ENCODE measurements around the gene LRIG1.
A peak's percentile ranks its signal among the peaks of the same experiment; 100 is the strongest.

The LRIG1 gene

GRCh38 chr3:66451766-66452165, 49.1 kb downstream of the LRIG1 start:
- ATAC-seq, result no peak
- TF ChIP-seq TOX (CRISPR knock-in tag; IDR thresholded peaks at IDR 0.05; ENCODE audit: borderline replicate concordance) (no peak), PPARA (CRISPR knock-in tag; IDR thresholded peaks at IDR 0.05; ENCODE audit: borderline replicate concordance) (no peak), BACH2 (CRISPR knock-in tag; IDR thresholded peaks at IDR 0.05; ENCODE audit: borderline replicate concordance) (no peak), ARNTL (CRISPR knock-in tag; IDR thresholded peaks at IDR 0.05; ENCODE audit: borderline replicate concordance, low read depth) (no peak), ZFP30 (CRISPR knock-in tag; IDR thresholded peaks at IDR 0.05) (no peak), GLIS3 (CRISPR knock-in tag; IDR thresholded peaks at IDR 0.05) (no peak), ISL1 (CRISPR knock-in tag; IDR thresholded peaks at IDR 0.05) (no peak), SNAI2 (CRISPR knock-in tag; IDR thresholded peaks at IDR 0.05) (no peak), RARB (CRISPR knock-in tag; IDR thresholded peaks at IDR 0.05) (no peak), ZC3H10 (CRISPR knock-in tag; IDR thresholded peaks at IDR 0.05) (no peak), ZNF565 (CRISPR knock-in tag; conservative IDR thresholded peaks at IDR 0.05; ENCODE audit: low read depth) (no peak), CREB5 (CRISPR knock-in tag; IDR thresholded peaks at IDR 0.05; ENCODE audit: low read depth) (no peak), ZFP3 (CRISPR knock-in tag; IDR thresholded peaks at IDR 0.05) (no peak), TCF4 (CRISPR knock-in tag; IDR thresholded peaks at IDR 0.05; ENCODE audit: borderline replicate concordance) (no peak)
- TF ChIP-seq, protein P1, sequence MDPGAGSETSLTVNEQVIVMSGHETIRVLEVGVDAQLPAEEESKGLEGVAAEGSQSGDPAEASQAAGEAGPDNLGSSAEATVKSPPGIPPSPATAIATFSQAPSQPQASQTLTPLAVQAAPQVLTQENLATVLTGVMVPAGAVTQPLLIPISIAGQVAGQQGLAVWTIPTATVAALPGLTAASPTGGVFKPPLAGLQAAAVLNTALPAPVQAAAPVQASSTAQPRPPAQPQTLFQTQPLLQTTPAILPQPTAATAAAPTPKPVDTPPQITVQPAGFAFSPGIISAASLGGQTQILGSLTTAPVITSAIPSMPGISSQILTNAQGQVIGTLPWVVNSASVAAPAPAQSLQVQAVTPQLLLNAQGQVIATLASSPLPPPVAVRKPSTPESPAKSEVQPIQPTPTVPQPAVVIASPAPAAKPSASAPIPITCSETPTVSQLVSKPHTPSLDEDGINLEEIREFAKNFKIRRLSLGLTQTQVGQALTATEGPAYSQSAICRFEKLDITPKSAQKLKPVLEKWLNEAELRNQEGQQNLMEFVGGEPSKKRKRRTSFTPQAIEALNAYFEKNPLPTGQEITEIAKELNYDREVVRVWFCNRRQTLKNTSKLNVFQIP (CRISPR knock-in tag; IDR thresholded peaks at IDR 0.05; ENCODE audit: borderline replicate concordance, low read depth), result no peak

- TF ChIP-seq ZFP30 (CRISPR knock-in tag; IDR thresholded peaks at IDR 0.05) (no peak), ZNF565 (CRISPR knock-in tag; conservative IDR thresholded peaks at IDR 0.05; ENCODE audit: low read depth) (no peak), ZNF8 (CRISPR knock-in tag; IDR thresholded peaks at IDR 0.05) (no peak)
- peak; percentile 72 for ATAC-seq
Measured at GRCh38 chr3:66450390-66451022, 50.3 kb downstream of the LRIG1 start.

GRCh38 chr3:66449411-66449974, 51.3 kb downstream of the LRIG1 start:
- peak; percentile 38 for ATAC-seq

DNA sequence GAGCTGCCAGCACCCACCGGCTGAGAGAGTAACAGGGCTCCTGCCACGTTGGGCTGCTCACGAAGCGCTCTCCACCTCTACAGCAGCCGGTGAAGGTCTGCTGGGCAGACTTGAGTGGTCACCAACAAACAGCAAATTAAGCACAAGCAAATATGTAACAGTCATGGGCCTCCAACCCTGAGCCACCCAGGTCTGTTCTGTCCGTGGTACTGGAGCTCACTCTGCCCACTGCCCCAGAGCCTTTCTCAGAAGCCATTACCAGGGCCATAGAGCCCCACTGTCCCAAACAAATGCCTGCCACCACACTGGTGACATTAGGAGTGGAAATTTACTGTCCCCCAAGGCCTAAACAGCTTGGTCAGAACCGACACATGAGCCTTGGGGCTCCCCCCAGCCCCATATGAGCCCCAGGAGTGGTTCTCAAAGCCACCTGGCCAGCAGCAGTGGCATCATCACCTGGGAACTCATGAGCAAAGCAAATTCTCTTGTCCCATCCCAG, 56.6 kb downstream of the LRIG1 start:
- TF ChIP-seq ZNF565 (CRISPR knock-in tag; conservative IDR thresholded peaks at IDR 0.05; ENCODE audit: low read depth) (no peak), ZFP3 (CRISPR knock-in tag; IDR thresholded peaks at IDR 0.05) (no peak), ZC3H10 (CRISPR knock-in tag; IDR thresholded peaks at IDR 0.05) (no peak), OSR1 (CRISPR knock-in tag; IDR thresholded peaks at IDR 0.05) (no peak), SNAI2 (CRISPR knock-in tag; IDR thresholded peaks at IDR 0.05) (no peak), ZFP30 (CRISPR knock-in tag; IDR thresholded peaks at IDR 0.05) (no peak), ZNF70 (CRISPR knock-in tag; IDR thresholded peaks at IDR 0.05) (no peak), ESRRG (CRISPR knock-in tag; IDR thresholded peaks at IDR 0.05) (no peak), CSDC2 (CRISPR knock-in tag; IDR thresholded peaks at IDR 0.05) (no peak)
- TF ChIP-seq, protein P1 (CRISPR knock-in tag; IDR thresholded peaks at IDR 0.05; ENCODE audit: borderline replicate concordance, low read depth), result no peak
- ATAC-seq, result no peak

More at GRCh38 chr3:66449411-66449974, 51.3 kb downstream of the LRIG1 start:
- TF ChIP-seq ISL1 (CRISPR knock-in tag; IDR thresholded peaks at IDR 0.05) (peak; percentile 46), ZFP3 (CRISPR knock-in tag; IDR thresholded peaks at IDR 0.05) (no peak)

GRCh38 chr3:66443118-66443803, 57.6 kb downstream of the LRIG1 start:
- TF ChIP-seq ZC3H10 (CRISPR knock-in tag; IDR thresholded peaks at IDR 0.05), result no peak
- no peak for TF ChIP-seq ZFP30 (CRISPR knock-in tag; IDR thresholded peaks at IDR 0.05)
- TF ChIP-seq, protein P1 (CRISPR knock-in tag; IDR thresholded peaks at IDR 0.05; ENCODE audit: borderline replicate concordance, low read depth), result no peak
- TF ChIP-seq ZNF70 (CRISPR knock-in tag; IDR thresholded peaks at IDR 0.05), result no peak
- TF ChIP-seq ZNF565 (CRISPR knock-in tag; conservative IDR thresholded peaks at IDR 0.05; ENCODE audit: low read depth), result no peak
- TF ChIP-seq ZNF8 (CRISPR knock-in tag; IDR thresholded peaks at IDR 0.05), result no peak
- no peak for TF ChIP-seq GLIS3 (CRISPR knock-in tag; IDR thresholded peaks at IDR 0.05)
- no peak for TF ChIP-seq TCF4 (CRISPR knock-in tag; IDR thresholded peaks at IDR 0.05; ENCODE audit: borderline replicate concordance)
- TF ChIP-seq, protein P2, sequence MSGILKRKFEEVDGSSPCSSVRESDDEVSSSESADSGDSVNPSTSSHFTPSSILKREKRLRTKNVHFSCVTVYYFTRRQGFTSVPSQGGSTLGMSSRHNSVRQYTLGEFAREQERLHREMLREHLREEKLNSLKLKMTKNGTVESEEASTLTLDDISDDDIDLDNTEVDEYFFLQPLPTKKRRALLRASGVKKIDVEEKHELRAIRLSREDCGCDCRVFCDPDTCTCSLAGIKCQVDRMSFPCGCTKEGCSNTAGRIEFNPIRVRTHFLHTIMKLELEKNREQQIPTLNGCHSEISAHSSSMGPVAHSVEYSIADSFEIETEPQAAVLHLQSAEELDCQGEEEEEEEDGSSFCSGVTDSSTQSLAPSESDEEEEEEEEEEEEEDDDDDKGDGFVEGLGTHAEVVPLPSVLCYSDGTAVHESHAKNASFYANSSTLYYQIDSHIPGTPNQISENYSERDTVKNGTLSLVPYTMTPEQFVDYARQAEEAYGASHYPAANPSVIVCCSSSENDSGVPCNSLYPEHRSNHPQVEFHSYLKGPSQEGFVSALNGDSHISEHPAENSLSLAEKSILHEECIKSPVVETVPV (CRISPR knock-in tag; IDR thresholded peaks at IDR 0.05), result no peak
- no peak for TF ChIP-seq OSR1 (CRISPR knock-in tag; IDR thresholded peaks at IDR 0.05)
- no peak for TF ChIP-seq RARB (CRISPR knock-in tag; IDR thresholded peaks at IDR 0.05)
- no peak for ATAC-seq
